ENCODE results near the gene SYNE2. TPM values are rescaled to one million over a fixed set of nuclear protein-coding genes. Genes with fewer than 3 reads are reported as not detected.

Gene SYNE2
- total RNA-seq, 2 donors from 2014 or later, result 48.5 to 66.9 TPM

Other genes with a start within 250 kb of the SYNE2 start
- 10 to 100 TPM; 22.0 to 23.8 TPM for gene WDR89, start 211.1 kb upstream of the SYNE2 start, total RNA-seq
- gene SGPP1, start 124.9 kb upstream of the SYNE2 start, total RNA-seq, result 10 to 100 TPM in 1 of 2 donors, 1 to 10 TPM in 1; 7.7 to 11.1 TPM

Data from activated T-helper 17 cell treated with anti-CD3 and anti-CD28 coated beads, Interleukin-2, amount 50 U/mL, for 72 hours (primary cell).